Duodenal mucosa (tissue), 2 donors: ENCODE results near the gene CHD6.

Source experiments
- H3K27ac ChIP-seq: one replicate; pipeline ENCODE4 v1.7.0; 2013; ENCODE audit warnings: low read depth, low read length
- H3K27me3 ChIP-seq, 2 donors: one replicate each; pipeline ENCODE4 v1.7.0; 2013; ENCODE audit warnings: low read length in 2 of 2, control low read depth in 1 of 2; ENCODE audit not compliant: insufficient read depth in 2 of 2, control insufficient read depth in 1 of 2
- H3K36me3 ChIP-seq, 2 donors: one replicate each; pipeline ENCODE4 v1.7.0; 2013; ENCODE audit warnings: low read length in 2 of 2, control low read depth in 1 of 2; ENCODE audit not compliant: insufficient read depth in 2 of 2, control insufficient read depth in 1 of 2
- H3K4me1 ChIP-seq, 2 donors: one replicate each; pipeline ENCODE4 v1.7.0; 2013; ENCODE audit warnings: low read length in 2 of 2, control low read depth in 1 of 2; ENCODE audit not compliant: insufficient read depth in 2 of 2, control insufficient read depth in 1 of 2
- H3K4me3 ChIP-seq, 2 donors: one replicate each; pipeline ENCODE4 v1.7.0; 2013; ENCODE audit warnings: low read length in 2 of 2, low read depth in 1 of 2
- H3K9ac ChIP-seq, 2 donors: one replicate each; pipeline ENCODE4 v1.7.0; 2013; ENCODE audit warnings: low read length in 2 of 2, low read depth in 1 of 2
- H3K9me3 ChIP-seq, 2 donors: one replicate each; pipeline ENCODE4 v1.7.0; 2013; ENCODE audit warnings: low read length in 2 of 2, control low read depth in 1 of 2; ENCODE audit not compliant: control insufficient read depth in 1 of 2

The CHD6 gene

DNA sequence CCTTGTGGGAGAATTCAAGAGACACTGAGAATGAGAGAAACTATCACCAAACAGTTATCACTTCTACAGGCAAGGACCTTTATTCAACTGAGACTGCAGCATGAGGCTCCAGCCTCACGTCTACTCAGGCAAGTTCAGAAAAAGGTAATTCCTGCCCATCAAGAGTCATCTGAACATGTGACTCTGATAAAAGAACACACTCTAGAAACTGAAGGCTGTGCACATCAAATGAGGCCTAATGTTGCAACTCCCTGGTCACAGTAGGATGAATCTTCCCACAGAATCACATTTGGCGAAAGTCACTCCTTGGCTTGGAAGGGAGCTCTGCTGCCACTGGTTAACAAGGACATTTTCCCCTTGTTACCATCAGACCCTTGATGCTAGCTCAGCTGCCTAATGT is 180.3 kb downstream of the CHD6 start:
- H3K9me3 ChIP-seq, result no peaks in the 10 kb centered on the region
- no peaks in the 10 kb centered on the region for H3K27me3 ChIP-seq
- H3K9ac ChIP-seq, result no peak overlapping the region
- H3K4me3 ChIP-seq, result no peak overlapping the region
- H3K4me1 ChIP-seq, result no peaks in the 10 kb centered on the region
- H3K36me3 ChIP-seq, result peaks cover 21 to 48% of the 10 kb centered on the region in 2 donors
- H3K27ac ChIP-seq, result no peak overlapping the region

DNA sequence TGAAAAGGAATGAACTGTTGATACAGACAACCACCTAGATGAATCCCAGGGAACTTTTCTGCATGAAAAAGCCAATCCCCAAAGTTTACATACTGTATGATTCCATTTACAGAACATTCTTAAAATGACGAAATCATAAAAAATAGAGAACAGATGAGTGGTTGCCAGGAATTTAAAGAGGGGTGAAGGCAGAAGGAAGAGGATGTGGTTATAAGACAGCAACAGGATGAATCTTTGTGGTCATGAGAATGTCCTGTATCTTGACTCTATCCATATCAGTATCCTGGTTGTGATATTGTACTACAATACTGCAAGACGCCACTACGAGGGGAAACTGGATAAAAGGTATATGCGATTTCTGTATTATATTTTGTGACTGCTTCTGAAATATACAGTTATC is 181.5 kb downstream of the CHD6 start:
- H3K4me1 ChIP-seq, result no peaks in the 10 kb centered on the region
- no peak overlapping the region for H3K27ac ChIP-seq
- no peak overlapping the region for H3K4me3 ChIP-seq
- H3K36me3 ChIP-seq, result peaks cover 21 to 43% of the 10 kb centered on the region in 2 donors
- no peak overlapping the region for H3K9ac ChIP-seq
- no peaks in the 10 kb centered on the region for H3K9me3 ChIP-seq
- no peaks in the 10 kb centered on the region for H3K27me3 ChIP-seq

DNA sequence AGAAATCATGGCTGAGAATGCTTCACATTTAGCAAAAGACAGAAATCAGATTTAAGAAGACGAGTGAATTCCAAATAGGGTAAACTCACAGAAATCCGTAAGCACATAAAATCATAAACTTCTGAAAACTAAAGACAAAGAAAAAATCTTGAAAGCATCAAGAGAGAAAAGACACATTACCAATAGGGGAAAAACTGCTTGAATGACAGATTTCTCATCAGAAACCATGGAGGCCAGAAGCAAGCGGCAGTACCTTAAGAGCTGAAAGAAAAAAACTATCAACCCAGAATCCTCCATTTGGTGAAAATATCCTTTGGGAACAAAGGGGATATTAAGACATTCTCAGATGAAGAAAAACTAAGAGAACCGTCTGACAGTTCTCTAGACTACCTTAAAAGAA is 185.0 kb downstream of the CHD6 start:
- Histone ChIP-seq H3K27me3 (no peaks in the 10 kb centered on the region), H3K4me3 (no peak overlapping the region), H3K27ac (no peak overlapping the region), H3K36me3 (peaks cover 9 to 21% of the 10 kb centered on the region in 2 donors), H3K4me1 (no peaks in the 10 kb centered on the region), H3K9ac (no peak overlapping the region), H3K9me3 (no peaks in the 10 kb centered on the region)

DNA sequence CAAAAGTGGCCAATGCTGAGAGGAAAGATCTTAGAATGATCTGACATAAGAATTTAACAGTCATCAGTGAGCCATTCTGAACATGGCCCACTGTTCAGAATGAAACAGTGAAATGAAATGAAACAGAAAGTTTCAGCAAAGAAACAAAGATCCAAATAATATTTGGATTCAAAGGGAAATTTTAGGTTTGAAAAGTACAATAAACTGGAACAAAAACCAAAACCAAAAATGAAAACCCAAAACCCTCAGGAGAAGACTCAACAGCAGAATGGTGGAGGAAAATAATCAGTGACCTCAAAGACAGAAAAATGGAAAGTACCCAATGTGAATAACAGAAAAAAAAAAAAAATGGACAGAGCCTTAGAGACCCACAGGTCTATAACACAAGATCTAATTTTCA is 185.4 kb downstream of the CHD6 start:
- no peaks in the 10 kb centered on the region for H3K9me3 ChIP-seq
- peaks cover 6 to 21% of the 10 kb centered on the region in 2 donors for H3K36me3 ChIP-seq
- H3K9ac ChIP-seq, result no peak overlapping the region
- no peak overlapping the region for H3K4me3 ChIP-seq
- no peaks in the 10 kb centered on the region for H3K4me1 ChIP-seq
- no peak overlapping the region for H3K27ac ChIP-seq
- no peaks in the 10 kb centered on the region for H3K27me3 ChIP-seq

GRCh38 chr20:41428285-41428684 is 189.9 kb downstream of the CHD6 start:
- Histone ChIP-seq H3K27me3 (no peaks in the 10 kb centered on the region), H3K27ac (no peak overlapping the region), H3K9me3 (no peaks in the 10 kb centered on the region), H3K4me3 (no peak overlapping the region), H3K4me1 (peaks cover 8 to 10% of the 10 kb centered on the region in 2 donors), H3K9ac (no peak overlapping the region), H3K36me3 (peaks cover 8 to 15% of the 10 kb centered on the region in 2 donors)

GRCh38 chr20:41427833-41428232 is 190.3 kb downstream of the CHD6 start:
- Histone ChIP-seq H3K36me3 (peaks cover 11 to 17% of the 10 kb centered on the region in 2 donors), H3K27ac (no peak overlapping the region), H3K27me3 (no peaks in the 10 kb centered on the region), H3K4me1 (peaks cover 8 to 10% of the 10 kb centered on the region in 2 donors), H3K4me3 (no peak overlapping the region), H3K9ac (no peak overlapping the region), H3K9me3 (no peaks in the 10 kb centered on the region)

GRCh38 chr20:41426976-41427375 is 191.2 kb downstream of the CHD6 start:
- H3K9me3 ChIP-seq, result no peaks in the 10 kb centered on the region
- H3K4me3 ChIP-seq, result no peak overlapping the region
- H3K4me1 ChIP-seq, result peaks cover 8 to 10% of the 10 kb centered on the region in 2 donors
- H3K9ac ChIP-seq, result no peak overlapping the region
- no peak overlapping the region for H3K27ac ChIP-seq
- H3K27me3 ChIP-seq, result no peaks in the 10 kb centered on the region
- peaks cover 16 to 26% of the 10 kb centered on the region in 2 donors for H3K36me3 ChIP-seq

- H3K36me3 ChIP-seq, result peaks cover 23 to 33% of the 10 kb centered on the region in 2 donors
- H3K4me1 ChIP-seq, result peaks cover 8 to 10% of the 10 kb centered on the region in 2 donors
- H3K9me3 ChIP-seq, result no peaks in the 10 kb centered on the region
These were observed 191.9 kb downstream of the CHD6 start for GRCh38 chr20:41426086-41426830.

DNA sequence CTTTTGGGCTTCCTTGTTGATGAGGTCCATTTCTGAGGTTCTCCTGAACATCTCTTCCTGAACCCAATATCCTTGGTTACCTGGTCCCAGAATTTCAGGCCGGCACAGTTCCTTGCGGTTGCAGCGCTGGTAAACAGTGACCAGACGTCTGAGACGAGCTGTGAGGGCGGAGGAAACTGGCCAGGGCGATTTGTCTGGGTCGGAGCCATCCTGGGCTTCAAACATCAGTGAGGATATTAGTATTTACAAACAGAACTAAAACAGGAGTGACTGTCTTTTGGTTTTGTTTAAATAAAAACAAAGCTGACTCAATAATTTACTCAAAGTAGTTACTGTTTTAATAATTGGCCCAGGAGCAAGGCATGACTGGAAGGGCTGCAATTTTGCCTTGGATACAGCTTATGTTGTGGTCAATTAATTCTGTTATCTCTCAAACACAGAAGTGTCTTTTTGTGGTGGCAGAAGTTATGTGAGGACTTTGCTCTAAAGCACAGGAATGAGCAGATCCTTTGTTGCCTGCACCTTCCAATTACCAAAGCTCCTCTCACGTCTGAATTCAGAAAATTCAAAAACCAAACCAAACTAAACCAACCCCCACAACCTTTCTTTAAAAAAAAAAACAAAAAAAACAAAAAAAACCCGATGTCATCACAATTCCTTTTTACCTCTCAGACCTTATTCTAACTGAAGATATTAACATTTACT is 192.8 kb downstream of the CHD6 start:
- no peaks in the 10 kb centered on the region for H3K9me3 ChIP-seq
- H3K4me1 ChIP-seq, result peaks cover 8 to 10% of the 10 kb centered on the region in 2 donors
- no peak overlapping the region for H3K9ac ChIP-seq
- H3K36me3 ChIP-seq, result peaks cover 28 to 42% of the 10 kb centered on the region in 2 donors
- no peaks in the 10 kb centered on the region for H3K27me3 ChIP-seq
- no peak overlapping the region for H3K27ac ChIP-seq
- no peak overlapping the region for H3K4me3 ChIP-seq

More at GRCh38 chr20:41426086-41426830, 191.9 kb downstream of the CHD6 start:
- Histone ChIP-seq H3K4me3 (no peak overlapping the region), H3K27me3 (no peaks in the 10 kb centered on the region), H3K27ac (no peak overlapping the region), H3K9ac (no peak overlapping the region)

GRCh38 chr20:41424546-41424945 is 193.6 kb downstream of the CHD6 start:
- H3K9ac ChIP-seq, result no peak overlapping the region
- H3K27ac ChIP-seq, result no peak overlapping the region
- no peak overlapping the region for H3K4me3 ChIP-seq
- H3K4me1 ChIP-seq, result peaks cover 8 to 10% of the 10 kb centered on the region in 2 donors
- H3K27me3 ChIP-seq, result no peaks in the 10 kb centered on the region
- no peaks in the 10 kb centered on the region for H3K9me3 ChIP-seq
- peaks cover 28 to 45% of the 10 kb centered on the region in 2 donors for H3K36me3 ChIP-seq
